Measurements from ENCODE around the gene RAE1.
"Not testable (repeated sequence)": the region's sequence is repeated elsewhere in the genome, so short reads cannot be mapped to it uniquely, and the experiment has no call there.

Gene RAE1

GRCh38 chr20:57327820-57328219, 23.2 kb upstream of the RAE1 start:
- DNase-seq: no peak

DNA sequence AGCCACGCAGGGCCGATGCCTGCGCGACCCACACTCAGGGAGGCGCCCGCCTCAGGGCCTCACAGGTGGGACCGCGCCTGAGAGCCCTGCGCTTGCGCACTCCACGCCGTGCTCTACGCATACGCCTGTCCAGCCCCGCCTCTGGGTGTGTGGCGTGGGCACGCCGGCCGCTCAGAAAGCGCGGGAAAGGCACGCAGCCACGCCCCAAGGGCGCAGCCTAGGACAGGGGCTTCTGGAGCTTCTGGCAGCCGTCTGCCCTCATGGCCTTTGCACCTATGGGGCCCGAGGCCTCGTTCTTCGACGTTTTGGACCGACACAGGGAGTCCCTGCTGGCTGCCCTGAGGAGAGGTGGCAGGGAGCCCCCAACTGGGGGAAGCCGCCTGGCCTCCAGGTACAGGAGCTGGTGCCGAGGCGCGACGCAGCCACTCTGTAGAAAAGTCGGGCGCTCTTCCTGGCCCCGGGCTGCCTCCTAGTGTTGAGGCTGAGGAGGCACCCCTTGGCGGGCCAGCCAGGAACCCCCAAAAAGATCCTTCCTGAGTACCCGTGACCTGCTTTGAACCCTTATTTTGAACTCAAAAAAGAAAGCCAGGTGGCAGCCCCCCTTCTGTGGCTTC, 21.3 kb upstream of the RAE1 start, which contains the start of gene SPO11:
Gene SPO11 (plus strand): TSS at position 196 of the 614 bp plus-strand sequence. CDS start 65 bp downstream, at position 261.
- DNase-seq: peak; percentile 16

- no peak for DNase-seq
These were observed 20.1 kb upstream of the RAE1 start for GRCh38 chr20:57330998-57331397.

- no peak for DNase-seq
These were observed 18.7 kb upstream of the RAE1 start for GRCh38 chr20:57332105-57333089.

DNA sequence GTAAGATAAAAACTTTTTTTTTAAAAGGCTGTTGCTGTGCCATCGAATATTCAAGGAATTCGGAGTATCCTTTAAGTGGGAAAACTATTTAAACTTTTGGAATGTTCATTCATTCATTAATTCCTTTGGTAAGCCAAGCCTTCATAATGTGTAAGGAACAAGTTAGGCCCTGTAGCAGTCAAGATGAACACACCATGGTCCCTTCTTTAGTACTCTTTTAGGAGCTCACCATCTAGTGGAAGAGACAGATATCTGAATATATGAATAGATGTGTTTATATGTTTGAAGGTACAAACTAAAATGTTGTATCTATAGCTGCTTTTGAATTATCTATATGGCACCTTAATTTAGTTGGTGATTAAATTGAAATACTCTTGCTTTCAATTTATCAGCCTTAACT, 15.7 kb upstream of the RAE1 start:
- DNase-seq: no peak

- no peak for DNase-seq
These were observed 9.4 kb upstream of the RAE1 start for GRCh38 chr20:57341663-57342062.

DNA sequence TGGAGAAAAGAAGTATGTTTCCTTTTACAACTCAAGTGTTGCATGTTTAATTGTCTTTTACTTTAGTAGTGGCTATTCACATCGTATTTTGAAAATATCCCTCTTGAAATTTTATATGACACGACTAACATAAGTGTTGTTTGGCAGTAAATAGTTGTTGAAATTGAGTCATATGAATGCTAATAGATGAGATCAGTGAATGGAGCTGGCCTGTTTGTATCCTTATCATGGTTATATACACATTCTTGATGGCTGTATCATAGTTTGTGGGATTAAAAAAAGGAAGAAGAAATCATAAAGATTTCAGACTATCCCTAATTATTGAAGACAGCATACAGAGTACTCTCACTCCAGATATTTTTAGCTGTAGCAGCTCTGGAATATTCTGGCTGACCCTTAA, 8.2 kb upstream of the RAE1 start:
- DNase-seq: no peak

DNA sequence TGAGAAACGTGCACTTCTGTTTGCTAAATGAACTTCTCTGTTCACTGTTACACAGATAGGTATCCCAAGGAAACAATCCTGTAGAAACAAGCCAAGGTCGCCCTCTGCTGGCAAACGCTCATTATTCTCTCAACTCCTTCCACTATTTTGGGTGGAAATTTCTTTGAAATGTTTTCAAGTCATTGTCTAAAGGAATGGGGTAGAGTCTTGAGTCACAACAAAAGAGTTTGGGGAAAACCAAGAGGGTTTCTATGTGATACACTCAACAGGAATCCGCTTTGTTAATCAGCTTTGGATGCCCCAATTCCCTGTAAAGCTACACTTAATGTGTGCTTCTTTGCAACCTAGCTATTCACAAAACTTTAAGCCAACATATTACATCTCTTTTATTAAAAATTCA, 4.6 kb upstream of the RAE1 start:
- DNase-seq: peak; percentile 82

GRCh38 chr20:57347393-57347792, 3.7 kb upstream of the RAE1 start:
- DNase-seq: no peak

DNA sequence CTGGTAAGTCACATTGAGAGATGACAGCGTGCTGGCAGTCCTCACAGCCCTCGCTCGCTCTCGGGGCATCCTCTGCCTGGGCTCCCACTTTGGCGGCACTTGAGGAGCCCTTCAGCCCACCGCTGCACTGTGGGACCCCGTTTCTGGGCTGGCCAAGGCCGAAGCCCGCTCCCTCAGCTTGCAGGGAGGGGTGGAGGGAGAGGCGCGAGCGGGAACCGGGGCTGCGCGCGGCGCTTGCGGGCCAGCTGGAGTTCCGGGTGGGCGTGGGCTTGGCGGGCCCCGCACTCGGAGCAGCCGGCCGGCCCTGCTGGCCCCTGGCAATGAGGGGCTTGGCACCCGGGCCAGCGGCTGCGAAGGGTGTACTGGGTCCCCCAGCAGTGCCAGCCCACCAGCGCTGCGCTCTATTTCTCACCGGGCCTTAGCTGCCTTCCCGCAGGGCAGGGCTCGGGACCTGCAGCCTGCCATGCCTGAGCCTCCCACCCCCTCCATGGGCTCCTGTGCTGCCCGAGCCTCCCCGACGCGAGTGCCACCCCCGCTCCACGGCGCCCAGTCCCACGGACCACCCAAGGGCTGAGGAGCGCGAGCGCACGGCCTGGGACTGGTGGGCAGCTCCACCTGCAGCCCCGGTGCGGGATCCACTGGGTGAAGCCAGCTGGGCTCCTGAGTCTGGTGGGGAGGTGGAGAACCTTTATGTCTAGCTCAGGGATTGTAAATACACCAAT, 2.7 kb upstream of the RAE1 start:
- not testable (repeated sequence) for DNase-seq

- DNase-seq: not testable (repeated sequence)
These were observed 2.0 kb upstream of the RAE1 start for GRCh38 chr20:57348922-57349574.

DNA sequence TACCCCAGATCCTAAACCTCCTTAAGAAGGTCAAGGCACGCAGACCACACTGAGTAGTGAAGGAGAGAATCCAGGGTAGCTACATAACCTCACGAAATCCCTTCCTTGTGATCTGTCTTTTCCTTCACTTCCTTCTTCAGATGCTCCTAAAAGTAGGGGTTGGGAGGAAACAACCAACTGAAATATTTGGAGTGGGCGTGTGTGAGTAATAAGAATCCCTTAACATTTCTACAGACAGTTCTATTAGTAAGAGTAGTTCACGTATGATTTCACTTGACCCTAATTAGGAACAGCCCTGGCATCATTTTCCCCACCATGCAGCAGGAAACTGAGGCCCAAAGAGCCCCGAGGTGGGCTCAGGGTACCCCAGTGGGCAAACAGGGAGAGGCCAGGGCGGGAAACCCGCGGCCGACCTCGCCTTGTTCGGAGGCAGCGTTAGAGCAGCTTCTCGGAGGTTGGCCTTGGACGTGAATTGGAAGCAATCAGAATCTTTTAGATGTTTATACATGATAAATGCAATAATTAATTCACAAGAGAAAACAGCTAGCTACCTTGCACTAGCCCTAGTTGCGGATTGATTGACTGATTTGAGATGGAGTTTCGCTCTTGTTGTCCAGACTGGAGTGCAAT, 859 bp upstream of the RAE1 start:
- no peak for DNase-seq

DNA sequence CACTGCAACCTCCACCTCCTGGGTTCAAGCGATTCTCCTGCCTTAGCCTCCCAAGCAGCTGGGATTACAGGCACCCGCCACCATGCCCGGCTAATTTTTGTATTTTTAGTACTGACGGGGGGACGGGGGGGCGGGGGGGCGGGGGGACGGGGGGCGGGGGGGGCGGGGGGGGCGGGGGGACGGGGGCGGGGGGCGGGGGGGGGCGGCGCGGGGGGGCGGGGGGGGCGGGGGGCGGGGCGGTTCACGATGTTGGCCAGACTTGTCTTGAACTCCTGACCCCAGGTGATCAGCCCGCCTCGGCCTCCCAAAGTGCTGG, 371 bp upstream of the RAE1 start:
- DNase-seq: not testable (repeated sequence)

- DNase-seq: no peak
These were observed 1.2 kb downstream of the RAE1 start for GRCh38 chr20:57352305-57352704.

DNA sequence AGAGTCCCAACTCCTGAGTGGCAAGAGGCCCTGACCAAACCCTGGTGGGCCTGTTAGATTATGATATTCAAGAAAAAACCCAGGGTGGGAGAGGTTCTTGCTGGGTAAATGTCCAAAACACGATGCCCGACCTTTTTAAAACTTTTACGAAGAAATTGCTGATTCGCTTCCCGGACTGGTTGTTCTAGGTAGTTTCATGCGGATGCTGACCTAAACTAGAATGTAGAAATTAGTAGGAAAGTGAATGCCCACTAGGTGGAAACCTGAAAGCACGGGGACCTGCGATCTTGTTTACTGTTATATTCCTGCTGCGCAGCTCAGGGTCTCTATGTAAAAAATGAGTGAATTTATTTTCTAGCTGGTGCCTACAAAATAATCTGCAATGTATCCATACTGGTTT, 2.3 kb downstream of the RAE1 start:
- no peak for DNase-seq

DNA sequence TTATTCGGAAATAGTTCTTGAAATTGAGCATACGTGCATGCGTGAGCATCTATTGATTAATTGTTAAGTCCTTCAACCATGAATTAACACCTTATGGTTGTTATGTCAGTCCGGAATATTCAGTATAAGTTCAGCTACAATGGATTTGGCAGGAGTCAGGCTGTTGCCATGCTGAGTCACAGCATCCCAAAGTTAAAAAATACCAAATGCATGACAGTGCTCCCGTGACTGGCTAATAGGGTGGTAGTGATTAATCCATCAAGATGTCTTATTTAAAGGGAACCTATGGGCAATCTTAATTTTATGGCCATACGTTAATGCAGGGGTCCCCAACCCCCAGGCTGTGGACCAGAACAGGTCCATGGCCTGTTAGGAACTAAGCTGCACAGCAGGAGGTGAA, 10.5 kb downstream of the RAE1 start:
- no peak for DNase-seq

- no peak for DNase-seq
These were observed 13.4 kb downstream of the RAE1 start for GRCh38 chr20:57364451-57364850.

DNA sequence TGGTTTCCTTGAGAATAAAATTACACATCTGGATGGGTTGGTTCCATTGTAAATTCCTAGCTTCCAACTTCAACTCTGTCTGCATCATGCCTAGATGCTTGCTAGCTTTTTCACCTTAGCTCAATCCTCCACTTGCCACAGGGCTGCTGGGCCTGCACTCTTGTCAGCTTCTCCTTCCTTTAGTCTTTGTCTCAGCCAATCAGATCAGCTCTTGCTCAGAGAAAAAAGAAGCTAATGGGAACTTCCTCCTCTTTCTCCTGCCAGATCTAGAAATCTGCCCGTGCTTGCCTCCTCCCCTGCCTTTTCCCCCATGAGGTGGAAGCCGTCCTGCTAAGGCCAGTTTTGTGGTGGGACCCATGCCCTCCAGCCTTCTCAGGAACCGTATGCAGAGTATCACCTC, 18.5 kb downstream of the RAE1 start:
- no peak for DNase-seq

DNA sequence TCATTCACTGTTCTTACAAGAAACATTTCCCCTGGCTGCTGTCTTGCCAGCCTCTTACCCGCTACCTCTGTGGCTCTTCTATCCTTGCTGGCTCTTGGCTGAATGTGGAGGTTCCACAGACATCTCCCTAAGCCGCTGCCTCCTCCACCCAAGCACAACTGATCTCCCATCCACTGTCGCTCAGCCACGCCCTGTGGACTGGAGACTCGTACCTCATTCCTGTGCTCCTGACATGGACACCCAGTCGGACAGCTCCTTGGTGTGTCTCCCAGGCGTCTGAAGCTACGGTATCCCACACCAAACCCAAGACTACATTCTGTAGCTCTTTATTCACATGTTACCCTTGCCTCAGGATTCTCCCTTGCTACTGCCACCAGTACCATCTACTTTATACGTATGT, 19.3 kb downstream of the RAE1 start:
- no peak for DNase-seq

GRCh38 chr20:57371363-57371762, 20.3 kb downstream of the RAE1 start:
- no peak for DNase-seq

GRCh38 chr20:57372157-57372556, 21.1 kb downstream of the RAE1 start:
- no peak for DNase-seq

DNA sequence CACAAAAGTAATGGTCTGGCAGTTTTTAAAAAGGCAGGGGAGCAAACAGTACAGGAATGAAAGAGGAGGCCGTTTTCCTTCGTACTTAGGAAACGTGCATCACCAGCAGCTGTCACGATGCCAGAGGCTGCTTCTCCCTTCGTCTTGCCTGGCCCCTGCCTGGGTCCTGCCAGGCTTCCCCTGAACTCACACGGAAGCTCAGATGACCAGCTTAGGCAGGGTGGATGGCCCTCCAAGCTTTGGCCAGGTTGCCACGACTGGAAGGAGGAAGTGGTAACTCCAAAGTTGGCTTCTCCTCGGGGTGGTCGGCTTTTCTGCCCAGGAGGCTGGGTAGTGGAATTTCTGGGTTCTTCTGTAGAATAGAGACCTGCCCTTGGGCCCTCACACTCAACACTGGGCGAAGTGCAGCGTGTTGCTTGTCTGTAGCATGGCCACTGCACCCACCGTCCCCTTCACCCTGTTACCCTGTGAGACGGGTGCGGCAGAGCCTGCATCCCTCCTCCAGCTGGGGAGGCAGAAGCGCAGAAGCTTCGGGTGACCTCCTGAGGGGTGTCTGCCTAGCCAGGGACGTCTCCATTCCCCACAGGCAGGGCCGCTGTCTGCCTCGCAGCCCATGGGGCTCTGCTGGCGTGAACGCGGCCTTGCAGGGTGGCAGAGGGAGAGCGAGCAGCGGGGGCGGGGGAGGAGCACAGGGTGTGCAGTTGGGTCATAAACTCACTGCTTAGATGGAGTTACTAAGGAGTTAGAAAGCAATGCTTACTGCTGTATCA, 21.7 kb downstream of the RAE1 start:
- DNase-seq: no peak
